ENCODE data around the gene ZBTB39.
"Not testable (repeated sequence)": the region's sequence is repeated elsewhere in the genome, so short reads cannot be mapped to it uniquely, and the experiment has no call there.

ZBTB39 gene

DNA sequence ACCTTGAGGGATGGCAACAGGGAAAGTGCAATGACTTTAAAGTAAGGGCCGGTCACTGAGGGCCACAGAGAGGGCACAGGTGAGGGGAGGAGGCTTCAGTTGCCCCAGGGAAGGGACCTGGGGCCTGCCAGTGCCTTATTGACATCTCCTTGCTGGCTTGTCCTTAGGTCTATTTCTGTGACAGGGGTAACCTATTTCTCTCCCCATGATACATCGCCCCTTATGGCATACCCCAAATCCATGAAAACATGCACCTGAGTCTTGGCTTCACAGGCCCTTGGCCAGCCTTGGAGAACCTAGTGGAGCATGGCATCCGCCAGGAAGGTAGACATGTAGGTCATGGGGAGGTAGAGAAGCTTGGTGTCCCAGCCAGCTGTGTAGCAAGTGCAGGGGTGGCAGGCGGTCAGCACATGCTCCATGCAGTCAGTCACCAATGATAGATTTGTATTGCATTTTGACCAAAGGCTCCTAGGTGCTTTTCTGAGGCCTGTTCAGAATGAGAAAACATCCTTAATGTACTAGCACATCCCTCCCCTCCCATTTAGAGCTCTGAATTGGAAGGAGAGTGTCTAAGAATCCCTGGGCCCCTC, 25.3 kb downstream of the ZBTB39 start:
- no peak for DNase-seq (ENCODE audit: low read depth)
- no peak overlapping the region for H3K4me3 ChIP-seq (ENCODE audit: low read depth, low read length)
- TF ChIP-seq, protein P1, sequence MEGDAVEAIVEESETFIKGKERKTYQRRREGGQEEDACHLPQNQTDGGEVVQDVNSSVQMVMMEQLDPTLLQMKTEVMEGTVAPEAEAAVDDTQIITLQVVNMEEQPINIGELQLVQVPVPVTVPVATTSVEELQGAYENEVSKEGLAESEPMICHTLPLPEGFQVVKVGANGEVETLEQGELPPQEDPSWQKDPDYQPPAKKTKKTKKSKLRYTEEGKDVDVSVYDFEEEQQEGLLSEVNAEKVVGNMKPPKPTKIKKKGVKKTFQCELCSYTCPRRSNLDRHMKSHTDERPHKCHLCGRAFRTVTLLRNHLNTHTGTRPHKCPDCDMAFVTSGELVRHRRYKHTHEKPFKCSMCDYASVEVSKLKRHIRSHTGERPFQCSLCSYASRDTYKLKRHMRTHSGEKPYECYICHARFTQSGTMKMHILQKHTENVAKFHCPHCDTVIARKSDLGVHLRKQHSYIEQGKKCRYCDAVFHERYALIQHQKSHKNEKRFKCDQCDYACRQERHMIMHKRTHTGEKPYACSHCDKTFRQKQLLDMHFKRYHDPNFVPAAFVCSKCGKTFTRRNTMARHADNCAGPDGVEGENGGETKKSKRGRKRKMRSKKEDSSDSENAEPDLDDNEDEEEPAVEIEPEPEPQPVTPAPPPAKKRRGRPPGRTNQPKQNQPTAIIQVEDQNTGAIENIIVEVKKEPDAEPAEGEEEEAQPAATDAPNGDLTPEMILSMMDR (IDR thresholded peaks at IDR 0.05; ENCODE audit: low read depth, low read length) = no peak
- TF ChIP-seq MYC (IDR thresholded peaks at IDR 0.05; ENCODE audit: low read depth, low read length) (no peak), POLR2A (IDR thresholded peaks at IDR 0.05; ENCODE audit: extremely low read depth, insufficient read length) (no peak)
- TF ChIP-seq, protein P2, sequence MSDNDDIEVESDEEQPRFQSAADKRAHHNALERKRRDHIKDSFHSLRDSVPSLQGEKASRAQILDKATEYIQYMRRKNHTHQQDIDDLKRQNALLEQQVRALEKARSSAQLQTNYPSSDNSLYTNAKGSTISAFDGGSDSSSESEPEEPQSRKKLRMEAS (IDR thresholded peaks at IDR 0.05; ENCODE audit: low read depth, low read length) = no peak

DNA sequence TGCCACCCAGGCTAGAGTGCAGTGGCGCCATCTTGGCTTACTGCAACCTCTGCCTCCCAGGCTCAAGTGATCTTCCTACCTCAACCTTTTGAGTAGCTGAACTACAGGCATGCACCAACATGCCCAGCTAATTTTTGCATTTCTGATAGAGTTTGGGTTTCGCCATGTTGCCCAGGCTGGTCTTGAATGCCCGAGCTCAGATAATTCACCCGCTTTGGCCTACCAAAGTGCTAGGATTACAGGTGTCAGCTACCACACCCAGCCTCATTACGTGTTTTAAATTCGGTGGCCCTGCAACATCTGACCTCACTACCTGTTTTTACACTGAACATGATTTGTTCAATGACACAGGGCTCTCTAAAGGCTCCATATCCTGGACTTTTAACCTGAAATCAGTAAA, 26.1 kb downstream of the ZBTB39 start:
- no peak for DNase-seq (ENCODE audit: low read depth)
- no peak overlapping the region for H3K4me3 ChIP-seq (ENCODE audit: low read depth, low read length)
- TF ChIP-seq, protein P2 (IDR thresholded peaks at IDR 0.05; ENCODE audit: low read depth, low read length) = no peak
- TF ChIP-seq MYC (IDR thresholded peaks at IDR 0.05; ENCODE audit: low read depth, low read length) = no peak
- TF ChIP-seq, protein P1 (IDR thresholded peaks at IDR 0.05; ENCODE audit: low read depth, low read length) = no peak
- TF ChIP-seq POLR2A (IDR thresholded peaks at IDR 0.05; ENCODE audit: extremely low read depth, insufficient read length) = no peak

DNA sequence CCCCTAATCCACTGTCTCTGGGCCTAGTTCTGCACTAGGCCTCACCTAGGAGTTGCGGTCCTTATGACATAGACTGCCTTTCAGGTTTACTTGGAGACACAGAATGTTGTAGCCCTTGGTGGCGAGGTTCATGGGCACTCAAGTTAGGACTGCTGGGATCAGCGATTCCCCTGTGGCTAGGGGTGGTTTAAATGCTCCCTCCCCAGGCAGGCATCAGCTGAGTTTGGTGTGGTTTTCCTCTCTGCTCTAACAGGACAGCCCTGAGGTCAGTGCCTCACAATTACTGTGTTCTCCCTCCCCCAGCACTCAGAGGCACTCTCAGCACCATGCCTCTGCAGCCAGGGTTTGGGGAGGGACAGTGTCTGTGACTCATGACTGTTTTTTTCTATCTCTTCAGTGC, 26.7 kb downstream of the ZBTB39 start:
- no peak overlapping the region for H3K4me3 ChIP-seq (ENCODE audit: low read depth, low read length)
- TF ChIP-seq, protein P2 (IDR thresholded peaks at IDR 0.05; ENCODE audit: low read depth, low read length) = no peak
- TF ChIP-seq, protein P1 (IDR thresholded peaks at IDR 0.05; ENCODE audit: low read depth, low read length) = no peak
- TF ChIP-seq POLR2A (IDR thresholded peaks at IDR 0.05; ENCODE audit: extremely low read depth, insufficient read length) (no peak), MYC (IDR thresholded peaks at IDR 0.05; ENCODE audit: low read depth, low read length) (no peak)
- DNase-seq (ENCODE audit: low read depth) = no peak

DNA sequence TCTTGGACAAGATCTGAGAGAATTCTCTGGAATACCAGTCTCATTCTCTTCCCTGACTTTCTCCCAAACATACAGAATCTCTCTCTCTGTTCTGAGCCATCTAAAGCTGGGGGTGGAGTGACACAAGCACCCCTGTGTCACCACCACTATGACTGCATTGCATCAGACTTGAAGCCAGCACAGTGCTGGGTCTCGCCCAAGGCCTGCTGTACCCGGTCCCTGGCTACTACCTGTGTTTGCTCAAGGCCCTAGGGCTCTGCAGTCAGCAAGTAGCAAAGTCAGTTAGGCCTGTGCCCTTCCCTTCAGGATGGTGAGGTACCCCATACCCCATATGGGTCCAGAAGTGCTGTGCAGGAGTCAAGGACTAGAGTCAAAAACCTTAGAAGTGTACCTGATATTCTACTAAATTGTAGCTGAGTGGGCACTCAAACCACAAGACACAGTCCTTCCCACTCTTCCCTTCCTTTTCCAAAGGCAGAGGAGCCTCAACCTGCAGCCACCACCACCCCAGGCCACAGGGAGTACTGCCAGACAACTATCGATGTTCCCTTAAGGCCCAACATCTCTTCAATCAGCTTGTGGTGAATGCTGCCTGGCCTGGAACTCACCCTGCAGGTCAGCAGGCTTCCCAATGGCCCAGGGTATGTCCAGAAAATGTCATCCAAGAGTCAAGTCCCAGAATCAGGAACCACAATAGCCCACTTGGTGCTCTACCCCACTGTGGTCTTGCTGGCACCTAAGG, 27.8 kb downstream of the ZBTB39 start:
- H3K4me3 ChIP-seq (ENCODE audit: low read depth, low read length) = no peak overlapping the region
- TF ChIP-seq, protein P2 (IDR thresholded peaks at IDR 0.05; ENCODE audit: low read depth, low read length) = no peak
- TF ChIP-seq MYC (IDR thresholded peaks at IDR 0.05; ENCODE audit: low read depth, low read length) = no peak
- TF ChIP-seq, protein P1 (IDR thresholded peaks at IDR 0.05; ENCODE audit: low read depth, low read length) = no peak
- TF ChIP-seq POLR2A (IDR thresholded peaks at IDR 0.05; ENCODE audit: extremely low read depth, insufficient read length) = no peak
- no peak for DNase-seq (ENCODE audit: low read depth)

DNA sequence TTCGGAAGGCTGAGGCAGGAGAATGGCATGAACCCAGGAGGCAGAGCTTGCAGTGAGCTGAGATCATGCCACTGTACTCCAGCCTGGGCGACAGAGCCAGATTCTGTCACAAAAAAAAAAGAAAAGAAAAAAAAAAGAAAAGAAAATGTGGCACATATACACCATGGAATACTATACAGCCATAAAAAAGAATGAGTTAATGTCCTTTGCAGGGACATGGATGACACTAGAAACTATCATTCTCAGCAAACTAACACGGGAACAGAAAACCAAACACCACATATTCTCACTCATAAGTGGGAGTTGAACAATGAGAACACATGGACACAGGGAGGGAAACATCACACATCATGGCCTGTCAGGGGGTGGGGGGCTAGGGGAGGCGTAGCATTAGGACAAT, 29.0 kb downstream of the ZBTB39 start:
- H3K4me3 ChIP-seq (ENCODE audit: low read depth, low read length); DNase-seq (ENCODE audit: low read depth): not testable (repeated sequence)

DNA sequence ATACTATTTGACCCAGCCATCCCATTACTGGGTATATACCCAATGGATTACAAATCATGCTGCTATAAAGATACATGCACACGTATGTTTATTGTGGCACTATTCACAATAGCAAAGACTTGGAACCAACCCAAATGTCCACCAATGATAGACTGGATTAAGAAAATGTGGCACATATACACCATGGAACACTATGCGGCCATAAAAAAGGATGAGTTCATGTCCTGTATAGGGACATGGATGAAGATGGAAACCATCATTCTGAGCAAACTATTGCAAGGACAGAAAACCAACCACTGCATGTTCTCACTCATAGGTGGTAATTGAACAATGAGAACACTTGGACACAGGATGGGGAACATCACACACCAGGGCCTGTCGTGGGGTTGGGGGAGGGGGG, 32.1 kb downstream of the ZBTB39 start:
- DNase-seq (ENCODE audit: low read depth); H3K4me3 ChIP-seq (ENCODE audit: low read depth, low read length): not testable (repeated sequence)

DNA sequence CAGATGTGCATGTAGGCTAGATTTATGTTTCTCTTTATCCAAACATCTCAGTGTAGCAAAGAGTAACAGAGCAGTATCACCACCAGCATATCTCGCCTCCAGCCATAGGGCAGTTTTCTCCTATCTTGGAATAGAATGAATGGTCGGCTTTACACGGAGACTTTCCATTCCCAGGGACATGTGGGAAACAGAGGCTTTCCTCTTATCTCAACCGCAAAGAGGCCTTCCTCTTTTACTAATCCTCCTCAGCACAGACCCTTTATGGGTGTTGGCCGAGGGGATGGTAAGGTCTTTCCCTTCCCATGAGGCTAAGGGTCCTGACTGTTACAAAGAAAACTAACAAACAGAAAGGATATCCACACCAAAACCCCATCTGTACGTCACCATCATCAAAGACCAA, 37.4 kb downstream of the ZBTB39 start:
- H3K4me3 ChIP-seq (ENCODE audit: low read depth, low read length); DNase-seq (ENCODE audit: low read depth): not testable (repeated sequence)

DNA sequence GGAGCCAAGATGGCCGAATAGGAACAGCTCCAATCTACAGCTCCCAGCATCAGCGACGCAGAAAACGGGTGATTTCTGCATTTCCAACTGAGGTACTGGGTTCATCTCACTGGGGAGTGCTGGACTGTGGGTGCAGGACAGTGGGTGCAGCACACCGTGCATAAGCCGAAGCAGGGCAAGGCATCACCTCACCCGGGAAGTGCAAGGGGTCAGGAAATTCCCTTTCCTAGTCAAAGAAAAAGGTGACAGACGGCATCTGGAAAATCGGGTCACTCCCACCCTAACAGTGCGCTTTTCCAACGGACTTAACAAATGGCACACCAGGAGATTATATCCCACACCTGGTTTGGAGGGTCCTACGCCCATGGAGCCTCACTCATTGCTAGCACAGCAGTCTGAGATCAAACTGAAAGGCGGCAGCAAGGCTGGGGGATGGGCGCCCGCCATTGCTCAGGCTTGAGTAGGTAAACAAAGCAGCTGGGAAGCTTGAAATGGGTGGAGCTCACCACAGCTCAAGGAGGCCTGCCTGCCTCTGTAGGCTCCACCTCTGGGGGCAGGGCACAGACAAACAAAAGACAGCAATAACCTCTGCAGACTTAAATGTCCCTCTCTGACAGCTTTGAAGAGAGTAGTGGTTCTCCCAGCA, 40.2 kb downstream of the ZBTB39 start:
- not testable (repeated sequence) for DNase-seq (ENCODE audit: low read depth)

DNA sequence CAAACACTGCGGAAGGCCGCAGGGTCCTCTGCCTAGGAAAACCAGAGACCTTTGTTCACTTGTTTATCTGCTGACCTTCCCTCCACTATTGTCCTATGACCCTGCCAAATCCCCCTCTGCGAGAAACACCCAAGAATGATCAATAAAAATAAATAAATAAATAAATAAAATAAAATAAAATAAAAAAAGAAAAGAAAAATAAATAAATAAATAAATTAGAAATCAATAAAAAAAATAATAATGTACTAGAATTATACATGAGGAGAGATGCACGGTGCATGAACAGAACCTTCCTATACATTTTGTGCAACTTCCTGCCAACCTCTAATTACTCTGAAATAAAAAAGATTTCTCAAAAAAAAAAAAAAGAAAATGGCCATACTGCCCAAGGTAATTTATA, 41.2 kb downstream of the ZBTB39 start:
- not testable (repeated sequence) for H3K4me3 ChIP-seq (ENCODE audit: low read depth, low read length)

More for the DNA sequence above, 40.2 kb downstream of the ZBTB39 start:
- not testable (repeated sequence) for H3K4me3 ChIP-seq (ENCODE audit: low read depth, low read length)

DNA sequence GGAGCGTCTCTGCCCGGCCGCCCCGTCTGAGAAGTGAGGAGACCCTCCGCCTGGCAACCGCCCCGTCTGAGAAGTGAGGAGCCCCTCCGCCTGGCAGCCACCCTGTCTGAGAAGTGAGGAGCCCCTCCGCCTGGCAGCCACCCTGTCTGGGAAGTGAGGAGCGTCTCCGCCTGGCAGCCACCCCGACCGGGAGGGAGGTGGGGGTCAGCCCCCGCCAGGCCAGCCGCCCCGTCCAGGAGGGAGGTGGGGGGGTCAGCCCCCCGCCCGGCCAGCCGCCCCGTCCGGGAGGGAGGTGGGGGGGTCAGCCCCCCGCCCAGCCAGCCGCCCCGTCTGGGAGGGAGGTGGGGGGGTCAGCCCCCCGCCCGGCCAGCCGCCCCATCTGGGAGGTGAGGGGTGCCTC, 42.8 kb downstream of the ZBTB39 start:
- not testable (repeated sequence) for DNase-seq (ENCODE audit: low read depth); H3K4me3 ChIP-seq (ENCODE audit: low read depth, low read length)

More for the DNA sequence above, 41.2 kb downstream of the ZBTB39 start:
- DNase-seq (ENCODE audit: low read depth) = not testable (repeated sequence)

DNA sequence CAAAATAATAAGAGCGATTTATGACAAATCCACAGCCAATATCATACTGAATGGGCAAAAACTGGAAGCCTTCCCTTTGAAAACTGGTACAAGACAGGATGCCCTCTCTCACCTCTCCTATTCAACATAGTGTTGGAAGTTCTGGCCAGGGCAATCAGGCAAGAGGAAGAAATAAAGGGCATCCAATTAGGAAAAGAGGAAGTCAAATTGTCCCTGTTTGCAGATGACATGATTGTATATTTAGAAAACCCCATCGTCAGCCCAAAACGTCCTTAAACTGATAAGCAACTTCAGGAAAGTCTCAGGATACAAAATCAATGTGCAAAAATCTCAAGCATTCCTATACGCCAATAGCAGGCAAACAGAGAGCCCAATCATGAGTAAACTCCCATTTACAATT, 44.1 kb downstream of the ZBTB39 start:
- H3K4me3 ChIP-seq (ENCODE audit: low read depth, low read length); DNase-seq (ENCODE audit: low read depth): not testable (repeated sequence)

Data from NB4 (cell line).